ENCODE data around the gene PYHIN1. TPM values are rescaled to one million over a fixed set of nuclear protein-coding genes. Genes with fewer than 3 reads are reported as not detected.

PYHIN1 gene
- total RNA-seq, 1 experiment from 2014 or later = not detected

DNA sequence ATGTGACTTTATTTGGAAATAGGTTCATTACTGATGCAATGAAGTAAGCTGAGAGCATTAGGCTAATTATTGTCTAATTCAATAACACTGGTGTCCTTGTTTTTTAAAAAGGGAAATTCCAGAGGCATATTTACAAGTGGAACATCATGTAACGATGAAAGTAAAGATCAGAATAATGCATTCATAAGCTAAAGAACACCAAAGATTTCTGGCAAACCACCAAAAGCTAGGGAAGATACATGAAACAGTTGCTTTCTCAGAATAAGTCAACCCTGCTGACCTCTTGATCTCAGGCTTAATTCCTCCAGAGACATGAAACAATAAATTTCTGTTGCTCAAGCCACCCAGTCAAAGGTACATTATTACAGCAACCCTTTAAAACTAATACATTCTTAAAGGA is 58.1 kb downstream of the PYHIN1 start:
- H3K36me3 ChIP-seq (ENCODE audit: low read depth, low read length) = no peaks in the 10 kb centered on the region
- H3K4me3 ChIP-seq (ENCODE audit: low read length) = no peak overlapping the region
- no TSS peak for BruUV-seq (replicated peaks)
- H3K9me2 ChIP-seq (replicated peaks; ENCODE audit: low read length) = no peaks in the 10 kb centered on the region
- TF ChIP-seq EZH2phosphoT487 (IDR thresholded peaks at IDR 0.05; ENCODE audit: borderline replicate concordance, low read length) (no peak), EZH2 (IDR thresholded peaks at IDR 0.05; ENCODE audit: low read length, unreplicated experiment) (no peak)
- TF ChIP-seq, protein P1, sequence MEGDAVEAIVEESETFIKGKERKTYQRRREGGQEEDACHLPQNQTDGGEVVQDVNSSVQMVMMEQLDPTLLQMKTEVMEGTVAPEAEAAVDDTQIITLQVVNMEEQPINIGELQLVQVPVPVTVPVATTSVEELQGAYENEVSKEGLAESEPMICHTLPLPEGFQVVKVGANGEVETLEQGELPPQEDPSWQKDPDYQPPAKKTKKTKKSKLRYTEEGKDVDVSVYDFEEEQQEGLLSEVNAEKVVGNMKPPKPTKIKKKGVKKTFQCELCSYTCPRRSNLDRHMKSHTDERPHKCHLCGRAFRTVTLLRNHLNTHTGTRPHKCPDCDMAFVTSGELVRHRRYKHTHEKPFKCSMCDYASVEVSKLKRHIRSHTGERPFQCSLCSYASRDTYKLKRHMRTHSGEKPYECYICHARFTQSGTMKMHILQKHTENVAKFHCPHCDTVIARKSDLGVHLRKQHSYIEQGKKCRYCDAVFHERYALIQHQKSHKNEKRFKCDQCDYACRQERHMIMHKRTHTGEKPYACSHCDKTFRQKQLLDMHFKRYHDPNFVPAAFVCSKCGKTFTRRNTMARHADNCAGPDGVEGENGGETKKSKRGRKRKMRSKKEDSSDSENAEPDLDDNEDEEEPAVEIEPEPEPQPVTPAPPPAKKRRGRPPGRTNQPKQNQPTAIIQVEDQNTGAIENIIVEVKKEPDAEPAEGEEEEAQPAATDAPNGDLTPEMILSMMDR (conservative IDR thresholded peaks at IDR 0.05; ENCODE audit: low read depth, low read length) = no peak
- DNase-seq (no peak), ATAC-seq (no peak)
- H3K9me3 ChIP-seq (ENCODE audit: low read length) = no peaks in the 10 kb centered on the region
- H2AFZ ChIP-seq (ENCODE audit: low read length) = no peak overlapping the region
- H3K27ac ChIP-seq (ENCODE audit: low read length) = no peak overlapping the region
- no peak overlapping the region for H3K9ac ChIP-seq (ENCODE audit: low read length)
- ChIA-PET CTCF (no interaction called here), POLR2A (ENCODE audit: unreplicated experiment) (no interaction called here)
- no peaks in the 10 kb centered on the region for H3F3A ChIP-seq (ENCODE audit: low read length, unreplicated experiment)
- no peaks in the 10 kb centered on the region for H3K27me3 ChIP-seq (ENCODE audit: low read length)
- H3K79me2 ChIP-seq (ENCODE audit: low read length) = no peaks in the 10 kb centered on the region
- no peaks in the 10 kb centered on the region for H4K20me1 ChIP-seq (ENCODE audit: low read length)
- H3K4me2 ChIP-seq (ENCODE audit: low read length) = no peak overlapping the region
- H3K4me1 ChIP-seq (ENCODE audit: insufficient read depth, low read length) = no peaks in the 10 kb centered on the region
- intact Hi-C loops (cut with micrococcal nuclease) = no loop called here

- CTCF ChIA-PET = no interaction called here
- Histone ChIP-seq H3F3A (ENCODE audit: low read length, unreplicated experiment) (no peaks in the 10 kb centered on the region), H3K79me2 (ENCODE audit: low read length) (no peaks in the 10 kb centered on the region), H3K9ac (ENCODE audit: low read length) (no peak overlapping the region), H3K9me3 (ENCODE audit: low read length) (no peaks in the 10 kb centered on the region), H3K4me1 (ENCODE audit: insufficient read depth, low read length) (no peaks in the 10 kb centered on the region), H3K4me2 (ENCODE audit: low read length) (no peak overlapping the region), H3K27me3 (ENCODE audit: low read length) (no peaks in the 10 kb centered on the region), H2AFZ (ENCODE audit: low read length) (no peak overlapping the region), H3K27ac (ENCODE audit: low read length) (no peak overlapping the region), H3K9me2 (replicated peaks; ENCODE audit: low read length) (no peaks in the 10 kb centered on the region), H3K36me3 (ENCODE audit: low read depth, low read length) (no peaks in the 10 kb centered on the region), H4K20me1 (ENCODE audit: low read length) (no peaks in the 10 kb centered on the region), H3K4me3 (ENCODE audit: low read length) (no peak overlapping the region)
- intact Hi-C loops (cut with micrococcal nuclease) = loop anchor here (10.0 kb wide), 1 partner anchor 108 kb away; no protein-coding TSS in a partner anchor
- no TSS peak for BruUV-seq (replicated peaks)
- POLR2A ChIA-PET (ENCODE audit: unreplicated experiment) = no interaction called here
- DNase-seq = no peak
- TF ChIP-seq, protein P1 (conservative IDR thresholded peaks at IDR 0.05; ENCODE audit: low read depth, low read length) = no peak
- TF ChIP-seq EZH2phosphoT487 (IDR thresholded peaks at IDR 0.05; ENCODE audit: borderline replicate concordance, low read length) = no peak
- TF ChIP-seq EZH2 (IDR thresholded peaks at IDR 0.05; ENCODE audit: low read length, unreplicated experiment) = no peak
- no peak for ATAC-seq
Observed at GRCh38 chr1:158992787-158993312, 61.5 kb downstream of the PYHIN1 start.

- Histone ChIP-seq H2AFZ (ENCODE audit: low read length) (no peak overlapping the region), H3K9me3 (ENCODE audit: low read length) (no peaks in the 10 kb centered on the region), H4K20me1 (ENCODE audit: low read length) (no peaks in the 10 kb centered on the region), H3F3A (ENCODE audit: low read length, unreplicated experiment) (no peaks in the 10 kb centered on the region), H3K79me2 (ENCODE audit: low read length) (no peaks in the 10 kb centered on the region), H3K36me3 (ENCODE audit: low read depth, low read length) (no peaks in the 10 kb centered on the region), H3K4me2 (ENCODE audit: low read length) (no peak overlapping the region), H3K4me3 (ENCODE audit: low read length) (no peak overlapping the region), H3K9ac (ENCODE audit: low read length) (no peak overlapping the region), H3K27me3 (ENCODE audit: low read length) (no peaks in the 10 kb centered on the region), H3K27ac (ENCODE audit: low read length) (no peak overlapping the region), H3K9me2 (replicated peaks; ENCODE audit: low read length) (no peaks in the 10 kb centered on the region), H3K4me1 (ENCODE audit: insufficient read depth, low read length) (peaks cover 14% of the 10 kb centered on the region)
- ChIA-PET POLR2A (ENCODE audit: unreplicated experiment) (no interaction called here), CTCF (no interaction called here)
- TF ChIP-seq EZH2 (IDR thresholded peaks at IDR 0.05; ENCODE audit: low read length, unreplicated experiment) (no peak), EZH2phosphoT487 (IDR thresholded peaks at IDR 0.05; ENCODE audit: borderline replicate concordance, low read length) (no peak)
- TF ChIP-seq, protein P1 (conservative IDR thresholded peaks at IDR 0.05; ENCODE audit: low read depth, low read length) = no peak
- intact Hi-C loops (cut with micrococcal nuclease) = loop anchor here (5.0 to 10.0 kb wide), 2 partner anchors 112 to 490 kb away; no protein-coding TSS in a partner anchor
- no peak for DNase-seq
- ATAC-seq = no peak
- BruUV-seq (replicated peaks) = no TSS peak
Observed at GRCh38 chr1:158996998-158997397, 65.6 kb downstream of the PYHIN1 start.

Data from PC-3 (cell line).